HG02642 (cell line): Measurements from ENCODE around the gene PNMA8A.
"Not testable (repeated sequence)": the region's sequence is repeated elsewhere in the genome, so short reads cannot be mapped to it uniquely, and the experiment has no call there.

Experiments
- ATAC-seq: cut with Tn5 transposase; IDR thresholded peaks from one replicate; pipeline ENCODE4 v1.9.1; 2021; ENCODE audit warnings: mild to moderate bottlenecking; ENCODE audit not compliant: unreplicated experiment, poor library complexity

Gene PNMA8A

DNA sequence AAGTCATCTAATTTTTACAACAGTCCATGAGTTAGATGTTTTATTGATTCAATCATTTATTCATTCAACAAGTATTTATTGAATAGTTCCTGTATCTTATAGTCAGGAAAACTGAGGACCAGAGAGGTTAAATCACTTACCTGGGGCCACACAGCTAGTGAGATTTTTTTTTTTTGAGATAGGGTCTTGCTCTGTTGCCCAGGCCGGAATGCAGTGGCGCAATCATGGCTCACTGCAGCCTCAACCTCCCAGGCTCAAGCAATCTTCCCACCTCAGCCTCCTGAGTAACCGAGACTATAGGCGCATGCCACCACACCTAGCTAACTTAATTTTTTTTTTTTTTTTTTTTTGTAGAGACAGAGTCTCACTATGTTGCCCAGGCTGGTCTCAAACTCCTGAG lies 35.7 kb downstream of the PNMA8A start:
- ATAC-seq, result not testable (repeated sequence)

DNA sequence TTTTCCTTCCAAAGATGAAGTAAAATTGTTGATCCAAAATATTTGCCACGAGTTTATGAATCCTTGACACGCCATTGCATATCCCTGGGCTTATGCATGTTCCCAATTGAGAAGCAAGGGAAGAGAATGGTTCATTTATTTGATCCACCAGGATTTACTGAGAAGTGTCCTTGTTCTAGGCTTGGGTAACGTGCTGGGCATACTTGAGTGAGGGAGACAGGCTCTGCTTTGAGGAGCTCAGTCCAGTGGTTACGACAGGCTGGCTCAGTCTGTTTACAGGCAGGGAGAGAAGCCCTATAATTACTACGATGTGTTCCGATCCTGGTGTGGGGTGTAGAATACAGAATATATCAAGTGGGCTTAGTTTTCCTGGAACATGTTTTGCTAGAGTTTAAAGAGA lies 36.4 kb downstream of the PNMA8A start:
- ATAC-seq, result no peak

GRCh38 chr19:46433470-46433869 lies 37.9 kb downstream of the PNMA8A start:
- ATAC-seq, result not testable (repeated sequence)

DNA sequence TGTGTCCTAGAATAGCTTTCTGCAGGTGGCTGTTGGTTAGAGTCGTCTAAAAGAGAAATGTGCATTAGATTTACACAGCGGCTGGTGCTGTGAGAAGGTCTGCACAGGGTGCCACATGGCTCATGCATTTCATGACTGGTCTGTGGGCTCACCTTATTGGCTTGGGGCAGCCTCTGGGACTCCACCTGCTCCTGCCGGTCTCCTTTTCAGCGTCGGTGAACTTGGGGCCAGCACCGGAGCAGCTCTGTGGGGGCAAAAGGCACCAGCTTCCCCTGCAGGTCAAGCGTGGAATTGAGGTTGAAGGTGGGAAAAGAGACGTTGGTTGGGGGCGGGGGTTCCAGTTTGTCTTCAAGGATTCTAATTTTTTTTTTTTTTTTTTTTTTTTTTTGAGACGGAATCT lies 39.5 kb downstream of the PNMA8A start:
- ATAC-seq, result no peak

- no peak for ATAC-seq
These were observed 41.4 kb downstream of the PNMA8A start for GRCh38 chr19:46429999-46430398.

DNA sequence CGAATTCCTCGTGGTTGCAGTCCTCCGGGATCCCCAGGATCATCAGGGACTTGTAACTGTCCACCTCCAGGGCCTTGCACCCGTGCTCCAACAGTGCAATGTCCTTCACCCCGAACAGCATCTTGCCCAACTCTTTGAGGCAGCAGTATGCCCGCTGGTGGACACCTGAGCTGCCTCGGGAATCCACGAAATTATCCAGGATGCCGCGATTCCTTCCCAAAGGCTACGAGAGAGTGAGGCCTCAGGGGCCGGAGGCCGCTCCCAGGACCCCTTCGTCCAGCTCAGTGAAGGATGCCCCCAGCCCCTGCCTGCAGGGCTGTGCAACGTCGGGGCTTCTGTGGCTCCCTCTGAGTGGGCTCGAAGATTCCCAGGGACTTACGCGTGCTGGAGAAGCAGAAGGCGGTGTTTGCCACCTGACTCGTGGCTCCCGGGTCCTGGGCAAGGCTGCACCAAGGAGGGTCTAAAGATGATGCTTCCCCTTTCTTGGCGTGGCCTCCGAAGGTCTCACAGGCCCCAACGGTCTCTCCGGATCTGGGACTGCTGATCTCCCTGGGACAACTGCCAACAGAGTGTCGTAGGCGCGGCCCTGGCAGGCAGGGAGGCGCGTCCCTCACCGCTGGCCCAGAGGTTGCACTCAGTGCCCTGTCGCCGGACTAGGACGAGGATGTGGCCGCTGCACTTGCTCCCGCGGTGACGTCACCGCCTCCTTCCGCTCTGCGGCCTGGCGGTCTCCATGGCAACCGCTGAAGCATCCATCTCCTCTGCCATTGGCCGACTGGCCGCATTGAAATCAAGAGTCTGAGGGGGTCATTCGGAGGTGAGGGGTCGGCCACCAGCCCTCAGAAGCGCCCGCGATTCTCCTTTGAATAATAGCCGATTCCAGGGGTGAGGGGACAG lies 42.9 kb downstream of the PNMA8A start, which contains the start of gene PNMA8C:
TSS of gene PNMA8C (minus strand) at position 698 of the 897 bp plus-strand sequence. CDS start at position 121, 577 bp downstream.
- ATAC-seq, result no peak

- no peak for ATAC-seq
These were observed 43.8 kb downstream of the PNMA8A start for GRCh38 chr19:46427518-46428045.

DNA sequence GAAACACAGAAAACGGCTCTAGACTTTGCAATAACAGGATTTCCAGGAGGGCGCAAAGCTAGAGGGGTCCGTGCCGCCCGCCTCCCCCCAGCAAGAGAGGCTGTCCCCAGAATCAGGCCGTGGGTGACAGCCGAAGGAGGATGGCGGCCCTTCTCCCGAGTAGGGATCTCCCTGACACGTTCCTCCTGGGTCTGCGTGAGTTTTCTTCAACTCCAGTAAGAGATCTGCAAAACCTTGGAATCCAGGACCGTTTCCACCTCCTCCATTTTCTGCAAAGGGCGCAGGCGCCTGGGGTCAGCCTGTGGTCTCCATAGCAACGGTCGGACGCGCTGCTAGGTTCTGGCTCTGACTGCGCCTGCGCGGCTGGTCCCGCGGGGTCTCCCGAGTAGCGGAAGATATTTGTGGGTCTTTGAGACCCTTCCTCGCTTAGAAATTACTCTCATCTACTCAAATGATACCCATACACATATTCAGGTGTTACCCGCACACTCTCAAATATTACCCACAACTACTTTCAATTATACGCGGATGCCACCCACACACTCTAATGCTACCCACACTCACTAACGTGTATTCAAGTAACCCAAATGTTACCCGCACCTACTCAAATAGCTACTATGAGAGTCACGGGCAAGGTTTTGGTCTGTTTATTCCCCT lies 44.7 kb downstream of the PNMA8A start:
- ATAC-seq, result no peak

DNA sequence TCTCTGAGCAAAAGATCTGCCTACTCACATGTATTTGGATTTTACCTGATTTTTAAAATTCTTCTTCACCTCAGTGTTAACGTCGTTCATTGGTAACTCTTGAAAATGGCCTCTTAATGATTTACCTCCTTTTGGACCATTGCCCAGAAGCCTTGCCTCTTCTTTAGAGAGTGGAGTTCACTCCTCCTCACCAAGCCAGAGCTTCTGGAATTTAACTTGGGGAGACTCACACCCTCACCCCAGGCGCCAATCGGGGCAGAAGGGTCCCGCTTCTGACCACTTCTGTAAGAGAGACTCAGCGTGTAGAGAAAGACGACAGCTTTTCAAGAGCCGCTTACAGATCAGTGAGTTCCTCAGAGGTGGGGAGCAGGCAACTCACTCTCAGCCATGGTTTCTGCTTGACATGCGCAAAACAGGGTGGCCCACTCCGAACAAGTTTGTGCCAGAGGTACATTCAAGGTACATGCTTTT lies 45.3 kb downstream of the PNMA8A start:
- ATAC-seq, result no peak

DNA sequence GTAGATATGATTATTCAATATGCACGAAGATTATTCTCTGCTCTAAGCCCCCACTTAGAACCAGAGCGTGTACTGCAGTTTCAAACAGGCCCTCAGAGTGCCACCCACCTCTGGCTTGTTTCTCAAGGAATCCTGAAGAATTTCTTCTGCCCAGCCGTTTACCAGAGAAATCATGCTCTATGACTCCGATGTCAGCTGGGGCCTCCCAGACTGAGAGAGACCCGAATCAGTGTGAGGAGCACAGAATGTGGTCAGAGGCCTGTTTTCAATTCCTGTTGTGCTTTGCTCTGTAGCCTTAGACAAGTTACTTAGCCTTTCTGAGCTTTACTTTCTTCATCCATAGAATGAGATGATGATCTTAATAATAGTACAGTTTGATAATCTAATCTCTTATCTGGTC lies 48.2 kb downstream of the PNMA8A start:
- no peak for ATAC-seq

- ATAC-seq, result no peak
These were observed 49.0 kb downstream of the PNMA8A start for GRCh38 chr19:46422344-46422743.

DNA sequence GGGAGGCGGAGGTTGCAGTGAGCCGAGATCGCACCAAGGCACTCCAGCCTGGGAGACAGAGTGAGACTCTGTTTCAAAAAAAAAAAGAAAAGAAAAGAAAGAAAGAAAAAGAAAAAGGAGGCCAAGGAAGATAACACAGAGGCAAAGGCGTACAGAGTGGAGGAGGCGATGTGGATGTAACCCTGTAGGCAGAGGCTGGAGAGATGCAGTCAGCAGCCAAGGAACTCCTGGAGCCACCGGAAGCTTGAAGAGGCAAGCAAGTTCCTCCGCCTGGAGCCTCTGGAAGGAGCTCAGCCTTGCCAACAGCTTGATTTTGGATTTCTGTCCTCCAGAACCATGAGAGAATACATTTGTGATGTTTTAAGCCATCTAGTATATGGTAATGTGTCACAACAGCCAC lies 51.3 kb downstream of the PNMA8A start:
- no peak for ATAC-seq
